Measurements from ENCODE around the gene ASMT. TPM values are rescaled to one million over a fixed set of nuclear protein-coding genes. Genes with fewer than 3 reads are reported as not detected.

The ASMT gene
- total RNA-seq, 2 experiments from 2014 or later: 0.41 TPM; not detected in 1

GRCh38 chrX:1609762-1610161, 5.1 kb upstream of the ASMT start:
- no peak for DNase-seq
- no peak for ATAC-seq
- Mint-ChIP-seq H3K27me3 (no peaks in the 10 kb centered on the region), H3K36me3 (ENCODE audit: low read depth) (peaks cover 2% of the 10 kb centered on the region), H3K4me3 (no peak overlapping the region), H3K27ac (no peak overlapping the region), H3K9me3 (no peaks in the 10 kb centered on the region), H3K4me1 (ENCODE audit: low read depth) (no peaks in the 10 kb centered on the region)
- intact Hi-C loops (cut with micrococcal nuclease): no loop called here
- TF ChIP-seq, protein P1, sequence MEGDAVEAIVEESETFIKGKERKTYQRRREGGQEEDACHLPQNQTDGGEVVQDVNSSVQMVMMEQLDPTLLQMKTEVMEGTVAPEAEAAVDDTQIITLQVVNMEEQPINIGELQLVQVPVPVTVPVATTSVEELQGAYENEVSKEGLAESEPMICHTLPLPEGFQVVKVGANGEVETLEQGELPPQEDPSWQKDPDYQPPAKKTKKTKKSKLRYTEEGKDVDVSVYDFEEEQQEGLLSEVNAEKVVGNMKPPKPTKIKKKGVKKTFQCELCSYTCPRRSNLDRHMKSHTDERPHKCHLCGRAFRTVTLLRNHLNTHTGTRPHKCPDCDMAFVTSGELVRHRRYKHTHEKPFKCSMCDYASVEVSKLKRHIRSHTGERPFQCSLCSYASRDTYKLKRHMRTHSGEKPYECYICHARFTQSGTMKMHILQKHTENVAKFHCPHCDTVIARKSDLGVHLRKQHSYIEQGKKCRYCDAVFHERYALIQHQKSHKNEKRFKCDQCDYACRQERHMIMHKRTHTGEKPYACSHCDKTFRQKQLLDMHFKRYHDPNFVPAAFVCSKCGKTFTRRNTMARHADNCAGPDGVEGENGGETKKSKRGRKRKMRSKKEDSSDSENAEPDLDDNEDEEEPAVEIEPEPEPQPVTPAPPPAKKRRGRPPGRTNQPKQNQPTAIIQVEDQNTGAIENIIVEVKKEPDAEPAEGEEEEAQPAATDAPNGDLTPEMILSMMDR (IDR thresholded peaks at IDR 0.05): no peak
- CTCF ChIA-PET: no interaction called here
- POLR2A ChIA-PET: no interaction called here

DNA sequence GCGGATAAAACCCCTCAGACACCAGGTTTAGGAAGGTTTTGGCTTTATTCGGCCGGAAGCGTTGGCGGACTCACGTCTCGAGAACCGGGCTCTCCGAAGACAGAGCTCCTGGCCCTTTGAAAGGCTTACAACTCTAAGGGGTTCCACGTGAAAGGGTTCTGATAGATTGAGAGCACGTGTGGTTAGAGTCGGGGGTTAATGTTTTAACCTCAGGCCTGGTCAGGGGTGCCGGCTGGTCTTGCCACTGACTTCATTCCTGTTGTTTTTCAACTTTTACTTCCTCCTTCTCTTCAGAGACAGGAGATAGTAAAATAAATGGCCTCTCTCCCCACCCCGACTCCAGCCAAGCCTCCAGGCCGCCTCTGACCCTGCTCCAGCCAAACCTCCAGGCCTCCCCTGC, 4.7 kb upstream of the ASMT start:
- ChIA-PET CTCF (no interaction called here), POLR2A (no interaction called here)
- no peaks in the 10 kb centered on the region for H3K36me3 Mint-ChIP-seq (ENCODE audit: low read depth)
- H3K27me3 Mint-ChIP-seq: no peaks in the 10 kb centered on the region
- TF ChIP-seq, protein P1 (IDR thresholded peaks at IDR 0.05): no peak
- no peak for DNase-seq
- no peaks in the 10 kb centered on the region for H3K9me3 Mint-ChIP-seq
- H3K4me3 Mint-ChIP-seq: no peak overlapping the region
- intact Hi-C loops (cut with micrococcal nuclease): no loop called here
- no peak for ATAC-seq
- no peaks in the 10 kb centered on the region for H3K4me1 Mint-ChIP-seq (ENCODE audit: low read depth)
- H3K27ac Mint-ChIP-seq: no peak overlapping the region

DNA sequence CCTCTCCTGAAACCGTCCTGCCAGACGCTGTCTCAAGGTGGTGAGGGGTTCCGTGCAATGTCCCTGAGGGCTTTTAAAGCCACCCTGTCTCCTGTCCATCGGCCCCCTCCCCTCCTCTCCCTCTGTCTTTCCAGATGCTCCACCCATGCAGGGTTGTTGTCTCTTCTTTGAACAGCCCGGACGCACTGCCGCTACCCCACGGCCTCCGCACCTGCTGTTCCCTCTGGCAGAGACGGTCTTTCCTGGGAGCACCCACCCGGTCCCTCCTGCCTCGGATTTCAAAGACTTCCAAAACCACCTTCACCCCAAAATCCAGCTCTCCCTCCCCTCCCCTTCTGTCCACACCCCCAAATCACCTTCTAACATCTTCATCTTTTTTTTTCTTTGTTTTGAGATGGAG, 4.1 kb upstream of the ASMT start:
- H3K36me3 Mint-ChIP-seq (ENCODE audit: low read depth): no peaks in the 10 kb centered on the region
- DNase-seq: no peak
- ATAC-seq: no peak

GRCh38 chrX:1612641-1613286, 2.1 kb upstream of the ASMT start:
- no peaks in the 10 kb centered on the region for H3K4me1 Mint-ChIP-seq (ENCODE audit: low read depth)
- H3K27ac Mint-ChIP-seq: no peak overlapping the region
- ChIA-PET POLR2A (no interaction called here), CTCF (no interaction called here)
- H3K36me3 Mint-ChIP-seq (ENCODE audit: low read depth): no peaks in the 10 kb centered on the region
- no peaks in the 10 kb centered on the region for H3K9me3 Mint-ChIP-seq
- intact Hi-C loops (cut with micrococcal nuclease): no loop called here
- ATAC-seq: no peak
- no peak for DNase-seq
- H3K27me3 Mint-ChIP-seq: no peaks in the 10 kb centered on the region
- TF ChIP-seq, protein P1 (IDR thresholded peaks at IDR 0.05): no peak
- H3K4me3 Mint-ChIP-seq: no peak overlapping the region

More for the DNA sequence above, 4.1 kb upstream of the ASMT start:
- Mint-ChIP-seq H3K27me3 (no peaks in the 10 kb centered on the region), H3K4me1 (ENCODE audit: low read depth) (no peaks in the 10 kb centered on the region), H3K4me3 (no peak overlapping the region), H3K9me3 (no peaks in the 10 kb centered on the region), H3K27ac (no peak overlapping the region)
- ChIA-PET POLR2A (no interaction called here), CTCF (no interaction called here)
- intact Hi-C loops (cut with micrococcal nuclease): no loop called here
- TF ChIP-seq, protein P1 (IDR thresholded peaks at IDR 0.05): no peak

- DNase-seq (no peak), ATAC-seq (no peak)
- intact Hi-C loops (cut with micrococcal nuclease): no loop called here
- H3K4me3 Mint-ChIP-seq: no peak overlapping the region
- H3K27me3 Mint-ChIP-seq: no peaks in the 10 kb centered on the region
- no peaks in the 10 kb centered on the region for H3K36me3 Mint-ChIP-seq (ENCODE audit: low read depth)
- H3K27ac Mint-ChIP-seq: no peak overlapping the region
- ChIA-PET POLR2A (no interaction called here), CTCF (no interaction called here)
- TF ChIP-seq, protein P1 (IDR thresholded peaks at IDR 0.05): no peak
- H3K9me3 Mint-ChIP-seq: peaks cover 3% of the 10 kb centered on the region
- H3K4me1 Mint-ChIP-seq (ENCODE audit: low read depth): peaks cover 16% of the 10 kb centered on the region
Measured at GRCh38 chrX:1618689-1619088, 3.8 kb downstream of the ASMT start.
